Liver (tissue), 3 donors: ENCODE measurements around the gene SIRT2.

Experiments used
- JUND ChIP-seq, 2 donors: IDR thresholded peaks; 2 replicates each; pipeline ENCODE4 v1.6.1; 2016; ENCODE audit warnings: antibody characterized with exemption in 2 of 2
- TF ChIP-seq, protein P1 (sequence below): fragments of 150-350 bp; IDR thresholded peaks from 2 replicates; pipeline ENCODE4 v1.5.1; 2017; ENCODE audit warnings: improper control_type of control experiment, low read depth, low read length; ENCODE audit not compliant: missing input control
- TF ChIP-seq, protein P2 (sequence below): IDR thresholded peaks from 2 replicates; pipeline ENCODE4 v1.6.1; 2016; ENCODE audit warnings: antibody characterized with exemption
- donor health status: healthy.
- donor health status: healthy.

DNA sequence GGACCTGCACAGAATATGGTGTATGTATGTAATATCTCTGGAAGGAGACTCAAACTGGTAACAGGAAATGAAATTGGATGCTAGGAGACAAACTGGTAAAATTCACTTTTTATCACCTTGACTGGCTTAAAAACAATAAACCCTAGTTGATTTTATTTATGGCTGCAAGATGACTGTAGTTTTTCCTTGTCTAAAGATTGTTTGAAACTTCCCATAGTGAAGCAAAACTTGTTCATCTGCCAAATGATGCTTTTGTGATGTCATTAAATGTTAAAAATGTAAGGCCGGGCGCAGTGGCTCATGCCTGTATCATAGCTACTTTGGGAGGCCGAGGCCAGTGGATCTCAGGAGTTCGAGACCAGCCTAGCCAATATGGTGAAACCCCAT lies 65.3 kb downstream of the SIRT2 start:
- TF ChIP-seq, protein P1, sequence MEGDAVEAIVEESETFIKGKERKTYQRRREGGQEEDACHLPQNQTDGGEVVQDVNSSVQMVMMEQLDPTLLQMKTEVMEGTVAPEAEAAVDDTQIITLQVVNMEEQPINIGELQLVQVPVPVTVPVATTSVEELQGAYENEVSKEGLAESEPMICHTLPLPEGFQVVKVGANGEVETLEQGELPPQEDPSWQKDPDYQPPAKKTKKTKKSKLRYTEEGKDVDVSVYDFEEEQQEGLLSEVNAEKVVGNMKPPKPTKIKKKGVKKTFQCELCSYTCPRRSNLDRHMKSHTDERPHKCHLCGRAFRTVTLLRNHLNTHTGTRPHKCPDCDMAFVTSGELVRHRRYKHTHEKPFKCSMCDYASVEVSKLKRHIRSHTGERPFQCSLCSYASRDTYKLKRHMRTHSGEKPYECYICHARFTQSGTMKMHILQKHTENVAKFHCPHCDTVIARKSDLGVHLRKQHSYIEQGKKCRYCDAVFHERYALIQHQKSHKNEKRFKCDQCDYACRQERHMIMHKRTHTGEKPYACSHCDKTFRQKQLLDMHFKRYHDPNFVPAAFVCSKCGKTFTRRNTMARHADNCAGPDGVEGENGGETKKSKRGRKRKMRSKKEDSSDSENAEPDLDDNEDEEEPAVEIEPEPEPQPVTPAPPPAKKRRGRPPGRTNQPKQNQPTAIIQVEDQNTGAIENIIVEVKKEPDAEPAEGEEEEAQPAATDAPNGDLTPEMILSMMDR = no peak
- TF ChIP-seq, protein P2, sequence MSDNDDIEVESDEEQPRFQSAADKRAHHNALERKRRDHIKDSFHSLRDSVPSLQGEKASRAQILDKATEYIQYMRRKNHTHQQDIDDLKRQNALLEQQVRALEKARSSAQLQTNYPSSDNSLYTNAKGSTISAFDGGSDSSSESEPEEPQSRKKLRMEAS = no peak
- TF ChIP-seq JUND (IDR thresholded peaks at IDR 0.05) = no peak
